ENCODE data around the gene GABARAPL1.

GABARAPL1 gene

GRCh38 chr12:10211940-10212738 lies 538 bp upstream of the GABARAPL1 start:
- no peaks in the 10 kb centered on the region for H3K9me3 ChIP-seq (ENCODE audit: insufficient read depth, low read length)
- H3F3A ChIP-seq (ENCODE audit: insufficient read depth): no peaks in the 10 kb centered on the region
- H3K27me3 ChIP-seq (ENCODE audit: low read length): no peaks in the 10 kb centered on the region
- H3K36me3 ChIP-seq (ENCODE audit: low read length): no peaks in the 10 kb centered on the region
- H3K4me2 ChIP-seq (ENCODE audit: low read depth, low read length, poor library complexity, severe bottlenecking): peak overlapping the region; percentile 84
- peak overlapping the region; percentile 44 for H3K9ac ChIP-seq (ENCODE audit: low read length)
- H3K9me2 ChIP-seq (replicated peaks; ENCODE audit: insufficient read depth, low read length): no peaks in the 10 kb centered on the region
- TF ChIP-seq EZH2phosphoT487 (conservative IDR thresholded peaks at IDR 0.05; ENCODE audit: low read length) (no peak), CTCF (IDR thresholded peaks at IDR 0.05; ENCODE audit: insufficient read depth, low read length, poor library complexity, severe bottlenecking) (no peak)
- H3K27ac ChIP-seq (ENCODE audit: low read depth, low read length): no peak overlapping the region
- peak overlapping the region; percentile 89 for H2AFZ ChIP-seq (ENCODE audit: low read depth, low read length, severe bottlenecking)
- H4K20me1 ChIP-seq (ENCODE audit: low read depth, low read length): no peaks in the 10 kb centered on the region
- H3K4me3 ChIP-seq (ENCODE audit: insufficient read depth, low read length, poor library complexity, severe bottlenecking): peak overlapping the region; percentile 57
- no peaks in the 10 kb centered on the region for H3K79me2 ChIP-seq (ENCODE audit: insufficient read depth, low read length)

- H3K27ac ChIP-seq (ENCODE audit: low read depth, low read length): no peak overlapping the region
- no peak for TF ChIP-seq CTCF (IDR thresholded peaks at IDR 0.05; ENCODE audit: insufficient read depth, low read length, poor library complexity, severe bottlenecking)
- TF ChIP-seq EZH2phosphoT487 (conservative IDR thresholded peaks at IDR 0.05; ENCODE audit: low read length): no peak
- peak overlapping the region; percentile 44 for H3K9ac ChIP-seq (ENCODE audit: low read length)
- H3K4me3 ChIP-seq (ENCODE audit: insufficient read depth, low read length, poor library complexity, severe bottlenecking): peak overlapping the region; percentile 57
- no peaks in the 10 kb centered on the region for H3F3A ChIP-seq (ENCODE audit: insufficient read depth)
- no peaks in the 10 kb centered on the region for H3K79me2 ChIP-seq (ENCODE audit: insufficient read depth, low read length)
- peak overlapping the region; percentile 89 for H2AFZ ChIP-seq (ENCODE audit: low read depth, low read length, severe bottlenecking)
- no peaks in the 10 kb centered on the region for H3K36me3 ChIP-seq (ENCODE audit: low read length)
- no peaks in the 10 kb centered on the region for H3K9me2 ChIP-seq (replicated peaks; ENCODE audit: insufficient read depth, low read length)
- no peaks in the 10 kb centered on the region for H3K27me3 ChIP-seq (ENCODE audit: low read length)
- no peaks in the 10 kb centered on the region for H3K9me3 ChIP-seq (ENCODE audit: insufficient read depth, low read length)
- H3K4me2 ChIP-seq (ENCODE audit: low read depth, low read length, poor library complexity, severe bottlenecking): peak overlapping the region; percentile 84
- no peaks in the 10 kb centered on the region for H4K20me1 ChIP-seq (ENCODE audit: low read depth, low read length)
Observed at GRCh38 chr12:10213168-10214135, 775 bp downstream of the GABARAPL1 start.

GRCh38 chr12:10214136-10214894 lies 1.6 kb downstream of the GABARAPL1 start:
- H3K79me2 ChIP-seq (ENCODE audit: insufficient read depth, low read length): no peaks in the 10 kb centered on the region
- no peak overlapping the region for H2AFZ ChIP-seq (ENCODE audit: low read depth, low read length, severe bottlenecking)
- no peak overlapping the region for H3K27ac ChIP-seq (ENCODE audit: low read depth, low read length)
- no peak overlapping the region for H3K4me3 ChIP-seq (ENCODE audit: insufficient read depth, low read length, poor library complexity, severe bottlenecking)
- H3K9me2 ChIP-seq (replicated peaks; ENCODE audit: insufficient read depth, low read length): no peaks in the 10 kb centered on the region
- TF ChIP-seq EZH2phosphoT487 (conservative IDR thresholded peaks at IDR 0.05; ENCODE audit: low read length): no peak
- TF ChIP-seq CTCF (IDR thresholded peaks at IDR 0.05; ENCODE audit: insufficient read depth, low read length, poor library complexity, severe bottlenecking): no peak
- H3K4me2 ChIP-seq (ENCODE audit: low read depth, low read length, poor library complexity, severe bottlenecking): no peak overlapping the region
- no peaks in the 10 kb centered on the region for H3K36me3 ChIP-seq (ENCODE audit: low read length)
- no peaks in the 10 kb centered on the region for H3F3A ChIP-seq (ENCODE audit: insufficient read depth)
- H3K9ac ChIP-seq (ENCODE audit: low read length): no peak overlapping the region
- H4K20me1 ChIP-seq (ENCODE audit: low read depth, low read length): no peaks in the 10 kb centered on the region
- H3K27me3 ChIP-seq (ENCODE audit: low read length): no peaks in the 10 kb centered on the region
- H3K9me3 ChIP-seq (ENCODE audit: insufficient read depth, low read length): no peaks in the 10 kb centered on the region
